Naive thymus-derived CD8-positive, alpha-beta T cell (primary cell): ENCODE results near the gene ZNF143. TPM values are rescaled to one million over a fixed set of nuclear protein-coding genes. Genes with fewer than 3 reads are reported as not detected.
A peak's percentile ranks its signal among the peaks of the same experiment; 100 is the strongest.
"Not testable (repeated sequence)": the region's sequence is repeated elsewhere in the genome, so short reads cannot be mapped to it uniquely, and the experiment has no call there.

Experiments used
- ATAC-seq, 2 donors: fragments of 150-1000 bp; cut with Tn5 transposase in 1 of 2; sonication (Bioruptor Pico), chemical (Tn5 transposase) in 1 of 2; 1 replicate in 1 of 2; 2 replicates in 1 of 2; pipeline ENCODE4 v1.10.0; 2021; ENCODE audit warnings: mild to moderate bottlenecking in 2 of 2, moderate library complexity in 2 of 2
- POLR2A ChIA-PET: fragments of 350-600 bp; sonication (Branson Sonifier 250); formaldehyde crosslinking; loops from one replicate; lab custom pipeline; 2021; ENCODE audit warnings: antibody characterized with exemption; lab: Charles Lee
- DNase-seq, 10 donors: peaks; one replicate each; pipeline versions ENCODE4 v3.0.0 to v3.0.0-alpha.2; 2020 to 2022
- H3K27ac Mint-ChIP-seq, 10 donors: one replicate each; pipeline ENCODE4 v1.8.0; 2020 to 2022; ENCODE audit warnings: mild to moderate bottlenecking in 10 of 10, mixed read lengths in 10 of 10, moderate library complexity in 4 of 10, inconsistent platforms in 1 of 10
- H3K27me3 Mint-ChIP-seq, 5 donors: one replicate each; pipeline ENCODE4 v1.8.0; 2021 to 2022; ENCODE audit warnings: mixed read lengths in 5 of 5
- H3K36me3 Mint-ChIP-seq, 3 donors: one replicate each; pipeline ENCODE4 v1.8.0; 2020 to 2022; ENCODE audit warnings: mixed read lengths in 3 of 3, mild to moderate bottlenecking in 2 of 3, inconsistent platforms in 1 of 3
- H3K4me1 Mint-ChIP-seq, 4 donors: one replicate each; pipeline ENCODE4 v1.8.0; 2021 to 2022; ENCODE audit warnings: mixed read lengths in 4 of 4
- H3K4me3 Mint-ChIP-seq, 10 donors: one replicate each; pipeline ENCODE4 v1.8.0; 2020 to 2022; ENCODE audit warnings: mild to moderate bottlenecking in 10 of 10, mixed read lengths in 10 of 10, moderate library complexity in 6 of 10, inconsistent platforms in 1 of 10
- H3K9me3 Mint-ChIP-seq, 9 donors: one replicate each; pipeline ENCODE4 v1.8.0; 2020 to 2022; ENCODE audit warnings: mixed read lengths in 9 of 9, mild to moderate bottlenecking in 3 of 9, inconsistent platforms in 1 of 9, moderate library complexity in 1 of 9
- polyA plus RNA-seq, 3 donors: library from polyadenylated mRNA; unstranded; fragments of 300-500 nt; fragmentation: Illumina TruSeq; gene quantifications; one replicate each; pipeline ENCODE4 v1.2.3, GENCODE V29; 2021
- total RNA-seq, 8 experiments: library from RNA in 2 of 8; stranded (reverse) in 2 of 8; gene quantifications; one replicate each; pipeline ENCODE4 v1.2.3 and lab custom pipeline; 2021 to 2026

Gene ZNF143
- total and polyA plus RNA-seq, 5 experiments from 2014 or later, result 28.1 to 51.3 (median 38.5) TPM

DNA sequence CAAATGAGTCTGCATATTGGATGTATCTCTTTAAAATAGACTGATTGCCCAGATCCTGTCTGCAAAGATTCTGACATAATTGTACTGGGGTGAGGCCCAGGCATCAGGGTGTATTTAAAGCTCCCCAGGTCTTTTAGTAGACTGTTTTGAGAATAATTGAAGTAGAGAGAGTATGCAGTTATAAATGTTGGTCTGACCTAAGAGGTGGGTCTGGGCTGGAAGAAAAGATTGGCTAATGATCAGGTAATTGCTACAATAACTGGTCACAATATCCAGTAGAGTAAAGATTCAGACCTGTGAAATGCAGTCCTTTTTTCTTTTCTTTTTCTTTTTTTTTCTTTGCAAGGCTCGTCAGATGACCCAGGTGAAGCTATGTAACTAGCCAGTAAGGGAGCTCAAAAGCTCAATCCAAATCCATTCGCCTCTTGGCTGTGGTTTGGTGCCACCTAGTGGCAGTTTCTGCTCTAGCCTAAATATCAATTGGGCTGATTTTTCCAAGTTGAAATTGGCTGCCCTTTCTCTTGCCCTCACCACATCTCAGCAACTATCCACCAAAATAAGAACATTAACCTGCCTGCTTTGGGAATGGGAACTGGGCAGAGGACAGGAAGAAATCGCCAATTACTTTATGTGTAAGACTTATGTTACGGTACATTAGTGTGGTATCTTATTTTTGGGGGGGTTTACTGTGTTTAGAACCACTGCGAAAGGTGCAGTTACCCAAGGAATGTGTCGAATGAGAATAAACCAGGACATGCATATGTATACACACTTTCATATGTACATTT lies 45.9 kb downstream of the ZNF143 start:
- Mint-ChIP-seq H3K9me3 (no peaks in the 10 kb centered on the region), H3K27me3 (no peaks in the 10 kb centered on the region)

GRCh38 chr11:9507277-9507580 lies 46.4 kb downstream of the ZNF143 start:
- no peak overlapping the region for H3K27ac Mint-ChIP-seq
- DNase-seq (no peak), ATAC-seq (no peak)
- POLR2A ChIA-PET, result interaction anchor here (0.5 to 1.5 kb wide), 2 partner anchors 47 to 115 kb away, joined by 4 to 5 read pairs; partner anchors contain the start of gene ZNF143
- peaks cover 8 to 80% (median 10%) of the 10 kb centered on the region in 3 donors for H3K36me3 Mint-ChIP-seq
- H3K27me3 Mint-ChIP-seq, result no peaks in the 10 kb centered on the region
- peaks cover 0 to 13% (median 10%) of the 10 kb centered on the region in 4 donors for H3K4me1 Mint-ChIP-seq
- H3K9me3 Mint-ChIP-seq, result no peaks in the 10 kb centered on the region
- no peak overlapping the region for H3K4me3 Mint-ChIP-seq

More for the DNA sequence above, 45.9 kb downstream of the ZNF143 start:
- DNase-seq (peak; percentile 42 to 84 (median 70)), ATAC-seq (peak; percentile 83 to 85)
- POLR2A ChIA-PET, result interaction anchor here (0.5 to 1.7 kb wide), 3 partner anchors 46 to 114 kb away, joined by 4 to 5 read pairs (median 5); partner anchors contain the start of gene ZNF143
- peaks cover 8 to 77% (median 10%) of the 10 kb centered on the region in 3 donors for H3K36me3 Mint-ChIP-seq
- H3K27ac Mint-ChIP-seq, result peak overlapping the region in 3 of 10 donors; percentile 19 to 81 (median 20)
- peaks cover 0 to 13% (median 10%) of the 10 kb centered on the region in 4 donors for H3K4me1 Mint-ChIP-seq
- H3K4me3 Mint-ChIP-seq, result no peak overlapping the region

DNA sequence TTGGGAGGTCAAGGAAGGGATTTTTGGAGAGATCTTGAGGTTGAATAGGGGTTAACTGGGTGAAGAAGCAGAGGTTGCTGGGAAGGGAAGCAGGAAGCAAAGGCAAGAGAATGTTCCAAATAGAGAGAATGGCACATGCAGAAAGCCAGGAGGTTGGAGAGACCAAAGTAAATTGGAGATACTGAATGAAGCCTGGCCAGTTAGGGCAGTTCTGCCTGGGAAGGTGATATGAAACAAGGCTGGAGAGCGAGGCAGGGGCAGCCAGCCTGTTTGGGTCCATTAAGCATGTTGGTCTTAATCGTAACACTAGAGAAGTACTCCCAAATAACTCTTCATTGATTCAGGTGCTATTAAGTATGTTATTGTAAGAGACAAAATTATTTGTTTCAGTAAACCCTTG lies 48.2 kb downstream of the ZNF143 start:
- Mint-ChIP-seq H3K27ac (no peak overlapping the region), H3K27me3 (no peaks in the 10 kb centered on the region), H3K4me1 (peaks cover 0 to 13% (median 12%) of the 10 kb centered on the region in 4 donors), H3K4me3 (no peak overlapping the region), H3K36me3 (peaks cover 17 to 82% (median 19%) of the 10 kb centered on the region in 3 donors), H3K9me3 (no peaks in the 10 kb centered on the region)
- DNase-seq (no peak), ATAC-seq (no peak)
- POLR2A ChIA-PET, result no interaction called here

GRCh38 chr11:9512370-9513019 lies 51.7 kb downstream of the ZNF143 start:
- Mint-ChIP-seq H3K4me3 (no peak overlapping the region), H3K36me3 (peaks cover 17 to 88% (median 33%) of the 10 kb centered on the region in 3 donors), H3K27ac (no peak overlapping the region), H3K9me3 (no peaks in the 10 kb centered on the region), H3K4me1 (peaks cover 0 to 11% (median 8%) of the 10 kb centered on the region in 4 donors), H3K27me3 (no peaks in the 10 kb centered on the region)
- POLR2A ChIA-PET, result no interaction called here
- ATAC-seq (no peak), DNase-seq (no peak)

DNA sequence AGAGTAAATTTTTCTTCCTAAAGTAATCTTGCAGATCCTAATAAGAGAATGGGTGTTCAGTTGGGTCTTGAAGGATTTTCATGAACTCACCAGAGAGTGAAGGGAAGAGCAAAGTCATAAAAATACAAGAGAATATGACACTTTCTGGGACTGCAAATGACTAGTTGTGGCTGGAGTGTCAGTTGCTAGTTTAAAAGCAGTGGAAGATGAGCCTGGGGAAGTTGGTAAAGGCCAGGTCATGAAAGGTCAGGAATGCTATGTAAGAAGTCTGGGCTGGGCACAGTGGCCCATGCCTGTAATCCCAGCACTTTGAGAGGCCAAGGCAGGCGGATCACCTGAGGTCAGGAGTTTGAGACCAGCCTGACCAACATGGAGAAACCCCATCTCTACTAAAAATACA lies 53.8 kb downstream of the ZNF143 start:
- POLR2A ChIA-PET, DNase-seq, H3K27me3 Mint-ChIP-seq, H3K9me3 Mint-ChIP-seq, H3K4me1 Mint-ChIP-seq, ATAC-seq, H3K4me3 Mint-ChIP-seq: not testable (repeated sequence)
- Mint-ChIP-seq H3K36me3 (peaks cover 9 to 91% (median 30%) of the 10 kb centered on the region in 3 donors), H3K27ac (peak overlapping the region in 3 of 10 donors; percentile 4 to 47 (median 33))

GRCh38 chr11:9516113-9516512 lies 55.3 kb downstream of the ZNF143 start:
- ATAC-seq, result no peak

GRCh38 chr11:9518835-9519410 lies 58.1 kb downstream of the ZNF143 start:
- no peak overlapping the region for H3K4me3 Mint-ChIP-seq
- DNase-seq (no peak), ATAC-seq (no peak)
- H3K9me3 Mint-ChIP-seq, result no peaks in the 10 kb centered on the region
- POLR2A ChIA-PET, result interaction anchor here (0.7 kb wide), 1 partner anchor 58 kb away, joined by 5 read pairs; no protein-coding TSS in a partner anchor
- no peak overlapping the region for H3K27ac Mint-ChIP-seq
- peaks cover 0 to 77% (median 17%) of the 10 kb centered on the region in 3 donors for H3K36me3 Mint-ChIP-seq
- no peaks in the 10 kb centered on the region for H3K27me3 Mint-ChIP-seq
- H3K4me1 Mint-ChIP-seq, result peaks cover 0 to 7% (median under 1%) of the 10 kb centered on the region in 4 donors

More at GRCh38 chr11:9516113-9516512, 55.3 kb downstream of the ZNF143 start:
- Mint-ChIP-seq H3K27ac (no peak overlapping the region), H3K4me3 (no peak overlapping the region), H3K36me3 (peaks cover 7 to 82% (median 30%) of the 10 kb centered on the region in 3 donors), H3K27me3 (no peaks in the 10 kb centered on the region), H3K9me3 (no peaks in the 10 kb centered on the region), H3K4me1 (peaks cover 0 to 7% (median under 1%) of the 10 kb centered on the region in 4 donors)
- no peak for DNase-seq
- POLR2A ChIA-PET, result no interaction called here

DNA sequence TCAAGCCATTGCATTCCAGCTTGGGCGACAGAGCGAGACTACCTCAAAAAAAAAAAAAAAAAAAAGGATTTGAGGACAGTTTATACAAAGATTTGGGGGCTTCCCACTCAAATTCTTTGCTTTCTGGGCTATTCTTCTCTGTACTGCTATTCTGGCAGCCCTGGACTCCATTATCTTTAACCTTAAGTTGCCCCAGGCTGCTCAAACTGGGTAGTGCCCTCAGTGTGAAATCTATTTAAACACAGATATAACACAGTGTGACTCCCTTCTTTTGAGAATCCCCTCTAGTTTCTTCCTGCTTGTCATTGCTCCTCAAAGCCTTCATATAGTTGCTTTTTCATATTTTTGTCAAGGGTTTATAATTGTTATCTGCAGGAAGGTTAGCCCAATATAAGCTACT lies 63.2 kb downstream of the ZNF143 start:
- ATAC-seq (no peak), DNase-seq (no peak)
- Mint-ChIP-seq H3K36me3 (peaks cover 0 to 75% (median 4%) of the 10 kb centered on the region in 3 donors), H3K9me3 (no peaks in the 10 kb centered on the region), H3K4me1 (peaks cover 0 to 2% (median under 1%) of the 10 kb centered on the region in 4 donors), H3K27ac (no peak overlapping the region), H3K27me3 (no peaks in the 10 kb centered on the region), H3K4me3 (no peak overlapping the region)
- POLR2A ChIA-PET, result no interaction called here

DNA sequence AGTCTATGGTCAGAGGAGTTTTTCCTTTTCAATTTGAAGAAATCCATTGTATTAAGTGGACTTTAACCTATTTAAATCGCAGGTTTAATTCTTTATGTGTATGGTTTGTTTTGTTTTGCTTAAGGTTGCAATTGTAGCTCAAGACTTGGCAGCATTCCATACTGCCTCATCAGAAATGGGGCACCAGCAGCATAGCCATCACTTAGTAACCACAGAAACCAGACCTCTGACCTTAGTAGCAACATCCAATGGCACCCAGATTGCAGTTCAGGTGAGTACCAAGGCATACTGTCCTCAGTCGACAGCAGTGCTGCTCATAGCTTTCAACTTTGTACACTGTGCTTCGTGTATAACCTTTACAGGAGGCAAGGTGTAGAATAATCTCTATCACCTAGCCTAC lies 64.3 kb downstream of the ZNF143 start:
- Mint-ChIP-seq H3K27me3 (no peaks in the 10 kb centered on the region), H3K27ac (no peak overlapping the region), H3K4me1 (peaks cover 0 to 2% (median under 1%) of the 10 kb centered on the region in 4 donors), H3K4me3 (no peak overlapping the region), H3K9me3 (no peaks in the 10 kb centered on the region), H3K36me3 (peaks cover 0 to 69% (median 4%) of the 10 kb centered on the region in 3 donors)
- DNase-seq (no peak), ATAC-seq (no peak)
- POLR2A ChIA-PET, result no interaction called here

- no peak for DNase-seq
- Mint-ChIP-seq H3K9me3 (no peaks in the 10 kb centered on the region), H3K36me3 (peaks cover 0 to 55% (median 4%) of the 10 kb centered on the region in 3 donors), H3K27me3 (no peaks in the 10 kb centered on the region), H3K4me1 (peaks cover 0 to 1% (median 0%) of the 10 kb centered on the region in 4 donors), H3K4me3 (no peak overlapping the region), H3K27ac (peak overlapping the region in 1 of 10 donors; percentile 28)
- POLR2A ChIA-PET, result no interaction called here
- ATAC-seq, result no peak
Observed at GRCh38 chr11:9527481-9528135, 66.8 kb downstream of the ZNF143 start.

GRCh38 chr11:9528136-9528501 lies 67.3 kb downstream of the ZNF143 start:
- ATAC-seq, result no peak
- peaks cover 0 to 50% (median 4%) of the 10 kb centered on the region in 3 donors for H3K36me3 Mint-ChIP-seq

DNA sequence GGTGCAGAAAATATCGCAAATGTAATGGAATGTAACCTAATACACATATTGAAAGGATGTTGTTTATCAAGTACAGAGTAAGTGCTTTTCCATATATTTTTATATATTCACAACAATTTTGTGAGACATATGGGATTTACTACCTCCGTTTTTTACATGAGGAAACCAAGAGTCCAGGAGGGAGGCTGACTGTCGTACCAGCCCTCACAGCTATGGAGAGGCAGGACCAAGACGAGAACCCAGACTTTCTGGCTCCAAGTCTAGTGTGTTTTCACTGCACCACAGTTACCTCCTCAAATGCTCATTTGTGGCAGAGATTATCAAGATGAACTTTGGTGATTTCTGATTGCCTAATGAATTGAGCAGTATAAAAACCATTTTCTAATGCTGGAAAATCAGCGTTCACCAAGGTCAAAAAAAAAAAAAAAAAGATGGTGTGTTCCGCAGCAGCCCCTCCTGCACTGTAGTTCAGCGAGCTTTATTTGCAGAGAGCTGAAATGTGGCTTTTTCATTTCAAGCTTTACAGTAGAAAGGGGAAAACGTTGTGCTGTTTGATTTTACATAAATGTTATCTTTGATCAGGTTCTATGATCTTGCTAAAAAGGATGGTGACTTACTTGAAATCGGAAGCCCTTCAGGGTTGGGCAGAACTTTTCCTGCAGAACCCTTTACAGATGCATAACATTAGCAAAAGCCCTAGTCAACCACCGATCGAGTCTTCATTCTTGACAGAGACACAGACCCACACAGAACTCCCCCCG lies 67.9 kb downstream of the ZNF143 start:
- Mint-ChIP-seq H3K4me1 (no peaks in the 10 kb centered on the region), H3K4me3 (no peak overlapping the region), H3K9me3 (no peaks in the 10 kb centered on the region), H3K36me3 (peaks cover 0 to 47% (median 4%) of the 10 kb centered on the region in 3 donors), H3K27ac (peak overlapping the region in 1 of 10 donors; percentile 33), H3K27me3 (no peaks in the 10 kb centered on the region)
- POLR2A ChIA-PET, result no interaction called here
- no peak for DNase-seq
- no peak for ATAC-seq

More at GRCh38 chr11:9528136-9528501, 67.3 kb downstream of the ZNF143 start:
- POLR2A ChIA-PET, result no interaction called here
- Mint-ChIP-seq H3K27me3 (no peaks in the 10 kb centered on the region), H3K27ac (no peak overlapping the region), H3K4me3 (no peak overlapping the region), H3K4me1 (peaks cover 0 to 1% (median 0%) of the 10 kb centered on the region in 4 donors), H3K9me3 (no peaks in the 10 kb centered on the region)
- no peak for DNase-seq
